Uterus (tissue), 4 donors: ENCODE results near the gene HOXA13. TPM values are rescaled to one million over a fixed set of nuclear protein-coding genes. Genes with fewer than 3 reads are reported as not detected.
A peak's percentile ranks its signal among the peaks of the same experiment; 100 is the strongest.

ENCODE experiments used
- DNase-seq, 2 donors: peaks; one replicate each; pipeline ENCODE4 v3.0.0-alpha.2; 2019 to 2020
- H3K27ac ChIP-seq, 2 donors: fragments of 200-600 bp; sonication (generic); 1 replicate in 1 of 2; 2 replicates in 1 of 2; pipeline ENCODE4 v1.5.1; 2016 to 2018
- H3K27me3 ChIP-seq, 2 donors: fragments of 200-600 bp; sonication (generic); one replicate each; pipeline ENCODE4 v1.5.1; 2018 to 2019; ENCODE audit warnings: control low read depth in 1 of 2
- H3K36me3 ChIP-seq, 2 donors: fragments of 200-600 bp; sonication (generic); one replicate each; pipeline ENCODE4 v1.5.1; 2019; ENCODE audit warnings: control low read depth in 1 of 2
- H3K4me1 ChIP-seq, 2 donors: fragments of 200-600 bp; sonication (generic); one replicate each; pipeline ENCODE4 v1.5.1; 2018 to 2019; ENCODE audit warnings: control low read depth in 1 of 2
- H3K4me3 ChIP-seq, 2 donors: fragments of 200-600 bp; sonication (generic); 1 replicate in 1 of 2; 2 replicates in 1 of 2; pipeline ENCODE4 v1.5.1; 2018 to 2019; ENCODE audit warnings: mild to moderate bottlenecking in 1 of 2
- H3K9me3 ChIP-seq, 2 donors: fragments of 200-600 bp; sonication (generic); one replicate each; pipeline ENCODE4 v1.5.1; 2019; ENCODE audit warnings: control low read depth in 1 of 2
- CTCF ChIP-seq, 4 experiments: fragments of 200-600 bp in 2 of 4; fragments of 450-650 bp in 2 of 4; sonication (generic) in 2 of 4; IDR thresholded peaks; one replicate each; pipeline ENCODE4 v1.5.1; 2016 to 2019; ENCODE audit warnings: antibody characterized with exemption in 4 of 4, mild to moderate bottlenecking in 2 of 4, moderate library complexity in 1 of 4
- POLR2A ChIP-seq, 2 donors: fragments of 450-650 bp; IDR thresholded peaks; one replicate each; pipeline ENCODE4 v1.6.1; 2016; ENCODE audit warnings: antibody characterized with exemption in 2 of 2, mild to moderate bottlenecking in 1 of 2, moderate library complexity in 1 of 2
- intact Hi-C: fragments of 100-400 bp; cut with DNase I; formaldehyde crosslinking; loops from one replicate; pipeline ENCODE4 v1.15.1; 2023; ENCODE audit warnings: low total_unique reads
- total RNA-seq, 4 donors: library from RNA; depleted of rRNA in 3 of 4; stranded (reverse); fragments of >200 nt in 3 of 4; gene quantifications; one replicate each; pipeline versions ENCODE4 v1.1.0 to v1.2.4, GENCODE V29; 2014 to 2023
- donor health status: DM: yes; HTN: yes; CAD: no.

HOXA13 gene
- total RNA-seq, 4 donors from 2014 or later = 0.40 to 27.5 (median 1.1) TPM

GRCh38 chr7:27156508-27156898 lies 43.4 kb downstream of the HOXA13 start, which contains the start of gene HOXA7:
TSS of gene HOXA7 (minus strand) at chr7:27156675. CDS start at chr7:27156545, 130 bp downstream.
- H3K36me3 ChIP-seq = no peaks in the 10 kb centered on the region
- intact Hi-C loops = no loop called here
- H3K9me3 ChIP-seq = no peaks in the 10 kb centered on the region
- H3K27me3 ChIP-seq = no peaks in the 10 kb centered on the region
- H3K27ac ChIP-seq = peak within 1 kb of the TSS; percentile 93 to 95
- TF ChIP-seq CTCF (IDR thresholded peaks at IDR 0.05) (no peak), POLR2A (IDR thresholded peaks at IDR 0.05) (no peak)
- DNase-seq = peak; percentile 88 to 91
- H3K4me3 ChIP-seq = peak within 1 kb of the TSS; percentile 59 to 79
- H3K4me1 ChIP-seq = peaks cover 0 to 4% of the 10 kb centered on the region in 2 donors

DNA sequence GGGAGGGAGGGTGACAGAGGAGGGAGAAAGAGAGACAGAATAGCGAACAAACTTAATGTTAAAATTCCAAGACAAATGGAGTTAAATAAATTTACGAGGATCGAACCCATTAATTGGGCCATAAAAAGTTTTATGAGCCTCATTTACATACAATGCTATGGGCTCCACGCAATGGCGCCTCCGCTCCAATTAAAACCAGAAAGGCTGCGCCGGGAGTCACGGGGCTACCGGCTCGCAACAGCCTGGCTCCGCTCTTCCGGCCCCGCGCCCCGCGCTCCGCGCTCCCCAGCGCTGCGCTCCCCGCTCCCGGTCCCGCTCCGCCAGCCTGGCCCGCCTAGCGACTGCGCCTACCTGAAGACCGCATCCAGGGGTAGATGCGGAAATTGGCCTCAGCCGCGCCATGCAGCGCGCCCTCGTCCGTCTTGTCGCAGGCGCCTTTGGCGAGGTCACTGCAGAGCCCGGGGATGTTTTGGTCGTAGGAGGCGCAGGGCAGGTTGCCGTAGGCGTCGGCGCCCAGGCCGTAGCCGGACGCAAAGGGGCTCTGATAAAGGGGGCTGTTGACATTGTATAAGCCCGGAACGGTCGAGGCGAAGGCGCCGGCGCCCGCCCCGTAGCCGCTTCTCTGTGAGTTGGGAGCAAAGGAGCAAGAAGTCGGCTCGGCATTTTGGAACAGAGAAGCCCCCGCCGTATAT lies 43.9 kb downstream of the HOXA13 start:
- DNase-seq = peak; percentile 43 to 54
- Histone ChIP-seq H3K9me3 (no peaks in the 10 kb centered on the region), H3K4me3 (peak overlapping the region; percentile 59 to 79), H3K4me1 (peaks cover 0 to 4% of the 10 kb centered on the region in 2 donors), H3K27me3 (no peaks in the 10 kb centered on the region), H3K36me3 (no peaks in the 10 kb centered on the region), H3K27ac (peak overlapping the region; percentile 93 to 95)
- TF ChIP-seq CTCF (IDR thresholded peaks at IDR 0.05) (no peak), POLR2A (IDR thresholded peaks at IDR 0.05) (no peak)
- intact Hi-C loops = no loop called here

GRCh38 chr7:27154901-27155815 lies 44.7 kb downstream of the HOXA13 start:
- DNase-seq = peak; percentile 31 to 45
- Histone ChIP-seq H3K36me3 (no peaks in the 10 kb centered on the region), H3K9me3 (no peaks in the 10 kb centered on the region), H3K27ac (peak overlapping the region; percentile 93 to 95), H3K27me3 (no peaks in the 10 kb centered on the region), H3K4me3 (peak overlapping the region; percentile 59 to 79), H3K4me1 (peaks cover 0 to 4% of the 10 kb centered on the region in 2 donors)
- intact Hi-C loops = no loop called here
- no peak for TF ChIP-seq POLR2A (IDR thresholded peaks at IDR 0.05)
- TF ChIP-seq CTCF (IDR thresholded peaks at IDR 0.05) = no peak

GRCh38 chr7:27154369-27154768 lies 45.5 kb downstream of the HOXA13 start:
- Histone ChIP-seq H3K27ac (peak overlapping the region in 1 of 2 donors; percentile 96), H3K4me3 (no peak overlapping the region)
- intact Hi-C loops = no loop called here

More at GRCh38 chr7:27154369-27154768, 45.5 kb downstream of the HOXA13 start:
- TF ChIP-seq POLR2A (IDR thresholded peaks at IDR 0.05) (no peak), CTCF (IDR thresholded peaks at IDR 0.05) (no peak)
- peaks cover 0 to 4% of the 10 kb centered on the region in 2 donors for H3K4me1 ChIP-seq
- no peaks in the 10 kb centered on the region for H3K9me3 ChIP-seq
- DNase-seq = peak in 1 of 2 donors; percentile 23
- no peaks in the 10 kb centered on the region for H3K27me3 ChIP-seq
- no peaks in the 10 kb centered on the region for H3K36me3 ChIP-seq
